Glutamatergic neuron (in vitro differentiated cells): Measurements from ENCODE around the gene RD3L. TPM values are rescaled to one million over a fixed set of nuclear protein-coding genes. Genes with fewer than 3 reads are reported as not detected.

Source experiments
- DNase-seq: peaks from one replicate; pipeline ENCODE4 v3.0.0; 2022
- H3K27ac Mint-ChIP-seq: one replicate; pipeline ENCODE4 v1.8.0; 2020; ENCODE audit warnings: mild to moderate bottlenecking, mixed read lengths, inconsistent platforms; ENCODE audit not compliant: unreplicated experiment
- H3K27me3 Mint-ChIP-seq: one replicate; pipeline ENCODE4 v1.8.0; 2020; ENCODE audit warnings: mild to moderate bottlenecking, moderate library complexity, mixed read lengths, inconsistent platforms; ENCODE audit not compliant: unreplicated experiment
- H3K36me3 Mint-ChIP-seq: one replicate; pipeline ENCODE4 v1.8.0; 2020; ENCODE audit warnings: mild to moderate bottlenecking, mixed read lengths, inconsistent platforms; ENCODE audit not compliant: unreplicated experiment
- H3K4me1 Mint-ChIP-seq: one replicate; pipeline ENCODE4 v1.8.0; 2020; ENCODE audit warnings: mild to moderate bottlenecking, low read depth, mixed read lengths, inconsistent platforms; ENCODE audit not compliant: unreplicated experiment
- H3K4me3 Mint-ChIP-seq: one replicate; pipeline ENCODE4 v1.8.0; 2020; ENCODE audit warnings: mild to moderate bottlenecking, mixed read lengths, inconsistent platforms; ENCODE audit not compliant: unreplicated experiment
- H3K9me3 Mint-ChIP-seq: one replicate; pipeline ENCODE4 v1.8.0; 2020; ENCODE audit warnings: mild to moderate bottlenecking, moderate library complexity, mixed read lengths, inconsistent platforms; ENCODE audit not compliant: unreplicated experiment
- CTCF ChIP-seq: fragments of 200-600 bp; sonication (generic); IDR thresholded peaks from one replicate; pipeline ENCODE4 v1.5.0; 2021; ENCODE audit not compliant: partially characterized antibody, unreplicated experiment
- total RNA-seq: library from RNA; stranded (reverse); fragmentation: NEBNext Ultra II Directional; extraction: Animal tissue kit (Norgen Biotek cat#: 25700); gene quantifications from one replicate; pipeline ENCODE4 v1.2.1, GENCODE V29; 2021; ENCODE audit not compliant: unreplicated experiment

The RD3L gene
- total RNA-seq, 1 donor from 2014 or later: not detected

GRCh38 chr14:103910262-103910935 lies 31.9 kb downstream of the RD3L start:
- peak; percentile 78 for DNase-seq
- Mint-ChIP-seq H3K27me3 (no peaks in the 10 kb centered on the region), H3K36me3 (no peaks in the 10 kb centered on the region), H3K27ac (no peak overlapping the region), H3K4me1 (peaks cover 7% of the 10 kb centered on the region), H3K9me3 (peaks cover 1% of the 10 kb centered on the region), H3K4me3 (peak overlapping the region; percentile 57)
- TF ChIP-seq CTCF: peak; percentile 78

- Mint-ChIP-seq H3K36me3 (no peaks in the 10 kb centered on the region), H3K27ac (no peak overlapping the region), H3K9me3 (peaks cover 1% of the 10 kb centered on the region), H3K4me1 (peaks cover 7% of the 10 kb centered on the region), H3K27me3 (no peaks in the 10 kb centered on the region), H3K4me3 (no peak overlapping the region)
- DNase-seq: no peak
- TF ChIP-seq CTCF: no peak
Measured at GRCh38 chr14:103909531-103910261, 32.6 kb downstream of the RD3L start.

- Mint-ChIP-seq H3K4me3 (no peak overlapping the region), H3K36me3 (no peaks in the 10 kb centered on the region), H3K9me3 (peaks cover 1% of the 10 kb centered on the region), H3K27me3 (no peaks in the 10 kb centered on the region), H3K4me1 (peaks cover 7% of the 10 kb centered on the region), H3K27ac (no peak overlapping the region)
- no peak for DNase-seq
- no peak for TF ChIP-seq CTCF
Measured at GRCh38 chr14:103908580-103908979, 33.7 kb downstream of the RD3L start.

- H3K36me3 Mint-ChIP-seq: no peaks in the 10 kb centered on the region
- peak; percentile 10 for TF ChIP-seq CTCF
- H3K4me1 Mint-ChIP-seq: peaks cover 7% of the 10 kb centered on the region
- no peaks in the 10 kb centered on the region for H3K27me3 Mint-ChIP-seq
- no peak overlapping the region for H3K4me3 Mint-ChIP-seq
- H3K9me3 Mint-ChIP-seq: peaks cover 1% of the 10 kb centered on the region
- peak; percentile 50 for DNase-seq
- H3K27ac Mint-ChIP-seq: no peak overlapping the region
Measured at GRCh38 chr14:103905842-103906456, 36.4 kb downstream of the RD3L start.
